Calu3 (cell line): Measurements from ENCODE around the gene P2RY14. TPM values are rescaled to one million over a fixed set of nuclear protein-coding genes. Genes with fewer than 3 reads are reported as not detected.

Experiments
- BruUV-seq: library from RNA; stranded (reverse); fragments of 400-500 nt; replicated peaks from 2 replicates; lab custom pipeline; 2021; lab: Mats Ljungman, UMichigan
- CTCF ChIA-PET: fragments of 300-600 bp; sonication (Branson Sonifier 250); formaldehyde crosslinking; loops from one replicate; lab custom pipeline; 2022; ENCODE audit warnings: antibody characterized with exemption; lab: Charles Lee
- DNase-seq: peaks from one replicate; pipeline ENCODE4 v3.0.0; 2022
- H3K27ac Mint-ChIP-seq: one replicate; pipeline ENCODE4 v1.8.0; 2022; ENCODE audit warnings: mixed read lengths; ENCODE audit not compliant: unreplicated experiment
- H3K27me3 Mint-ChIP-seq: one replicate; pipeline ENCODE4 v1.8.0; 2022; ENCODE audit warnings: mixed read lengths; ENCODE audit not compliant: unreplicated experiment
- H3K36me3 Mint-ChIP-seq: one replicate; pipeline ENCODE4 v1.8.0; 2022; ENCODE audit warnings: mild to moderate bottlenecking, moderate library complexity, mixed read lengths; ENCODE audit not compliant: insufficient read depth, unreplicated experiment
- H3K4me1 Mint-ChIP-seq: one replicate; pipeline ENCODE4 v1.8.0; 2022; ENCODE audit warnings: mild to moderate bottlenecking, low read depth, mixed read lengths; ENCODE audit not compliant: unreplicated experiment
- H3K4me3 Mint-ChIP-seq: one replicate; pipeline ENCODE4 v1.8.0; 2022; ENCODE audit warnings: mild to moderate bottlenecking, low read depth, moderate library complexity, mixed read lengths; ENCODE audit not compliant: unreplicated experiment
- H3K9me3 Mint-ChIP-seq: one replicate; pipeline ENCODE4 v1.8.0; 2022; ENCODE audit warnings: low read depth, mixed read lengths; ENCODE audit not compliant: unreplicated experiment
- intact Hi-C: fragments of 100-400 bp; cut with micrococcal nuclease; formaldehyde crosslinking; loops from one replicate; pipeline ENCODE4 v1.10.0; 2022; ENCODE audit not compliant: unreplicated experiment
- total RNA-seq: library from RNA; stranded (reverse); gene quantifications from 2 replicates; pipeline ENCODE4 v1.2.3, GENCODE V29; 2022
- TF ChIP-seq, protein P1 (sequence below): fragments of 200-600 bp; IDR thresholded peaks from one replicate; pipeline ENCODE4 v1.8.0; 2022; ENCODE audit warnings: antibody characterized with exemption; ENCODE audit not compliant: unreplicated experiment

P2RY14 gene
- total RNA-seq, 1 experiment from 2014 or later, result not detected

DNA sequence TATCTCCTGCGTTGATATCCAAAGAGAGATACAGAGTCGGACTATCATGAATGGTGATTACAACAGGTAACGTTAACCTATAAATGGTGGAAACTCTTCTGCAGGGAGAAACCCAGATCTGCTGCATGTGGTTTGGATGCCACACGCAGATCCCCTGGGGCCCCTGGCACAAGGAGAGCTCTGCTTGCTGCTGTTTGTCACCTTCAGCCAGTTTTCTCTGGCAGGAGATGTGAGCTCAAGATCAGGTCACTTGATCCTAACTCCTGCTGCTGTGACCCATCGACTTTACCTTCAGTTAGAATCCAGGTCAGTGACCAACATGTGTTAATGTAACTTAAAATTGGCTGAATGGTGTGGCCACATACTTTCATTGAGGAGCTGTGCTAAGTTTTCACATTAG lies 51.5 kb downstream of the P2RY14 start:
- CTCF ChIA-PET, result interaction anchor here (1.9 kb wide), 1 partner anchor 59 kb away, joined by 7 read pairs; no protein-coding TSS in a partner anchor
- no peaks in the 10 kb centered on the region for H3K36me3 Mint-ChIP-seq
- no peaks in the 10 kb centered on the region for H3K27me3 Mint-ChIP-seq
- H3K9me3 Mint-ChIP-seq, result peaks cover 6% of the 10 kb centered on the region
- TF ChIP-seq, protein P1, sequence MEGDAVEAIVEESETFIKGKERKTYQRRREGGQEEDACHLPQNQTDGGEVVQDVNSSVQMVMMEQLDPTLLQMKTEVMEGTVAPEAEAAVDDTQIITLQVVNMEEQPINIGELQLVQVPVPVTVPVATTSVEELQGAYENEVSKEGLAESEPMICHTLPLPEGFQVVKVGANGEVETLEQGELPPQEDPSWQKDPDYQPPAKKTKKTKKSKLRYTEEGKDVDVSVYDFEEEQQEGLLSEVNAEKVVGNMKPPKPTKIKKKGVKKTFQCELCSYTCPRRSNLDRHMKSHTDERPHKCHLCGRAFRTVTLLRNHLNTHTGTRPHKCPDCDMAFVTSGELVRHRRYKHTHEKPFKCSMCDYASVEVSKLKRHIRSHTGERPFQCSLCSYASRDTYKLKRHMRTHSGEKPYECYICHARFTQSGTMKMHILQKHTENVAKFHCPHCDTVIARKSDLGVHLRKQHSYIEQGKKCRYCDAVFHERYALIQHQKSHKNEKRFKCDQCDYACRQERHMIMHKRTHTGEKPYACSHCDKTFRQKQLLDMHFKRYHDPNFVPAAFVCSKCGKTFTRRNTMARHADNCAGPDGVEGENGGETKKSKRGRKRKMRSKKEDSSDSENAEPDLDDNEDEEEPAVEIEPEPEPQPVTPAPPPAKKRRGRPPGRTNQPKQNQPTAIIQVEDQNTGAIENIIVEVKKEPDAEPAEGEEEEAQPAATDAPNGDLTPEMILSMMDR, result no peak
- no peak overlapping the region for H3K27ac Mint-ChIP-seq
- intact Hi-C loops, result loop anchor here (1.0 to 10.0 kb wide), 7 partner anchors 56 to 1248 kb away; no protein-coding TSS in a partner anchor
- DNase-seq, result no peak
- no TSS peak for BruUV-seq
- peaks cover 23% of the 10 kb centered on the region for H3K4me1 Mint-ChIP-seq
- no peak overlapping the region for H3K4me3 Mint-ChIP-seq

DNA sequence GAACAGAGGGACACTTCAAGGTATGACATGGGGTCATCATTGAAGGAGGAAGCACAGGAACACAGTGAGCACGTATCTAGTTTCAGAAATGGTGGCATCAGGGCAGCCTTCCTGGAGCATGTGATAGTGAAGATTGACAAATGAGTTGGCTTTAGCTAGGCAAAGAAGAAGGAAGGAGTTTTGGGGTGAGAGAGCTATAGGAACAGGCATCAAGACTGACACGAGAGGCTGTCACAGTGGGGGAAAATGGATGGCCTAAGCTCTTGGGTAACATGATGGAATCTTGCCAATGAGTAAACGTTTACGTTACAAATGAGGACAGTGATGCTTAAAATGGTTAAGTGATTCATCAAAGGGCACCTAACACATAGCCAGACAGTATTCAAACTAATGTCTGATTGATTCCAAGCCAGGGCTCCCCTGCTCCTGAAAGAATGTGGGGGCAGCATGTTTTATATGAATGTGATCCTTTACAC lies 52.2 kb downstream of the P2RY14 start:
- intact Hi-C loops, result loop anchor here (5.0 to 10.0 kb wide), 5 partner anchors 141 to 1249 kb away; no protein-coding TSS in a partner anchor
- no peak overlapping the region for H3K4me3 Mint-ChIP-seq
- TF ChIP-seq, protein P1, result no peak
- no peak for DNase-seq
- H3K27me3 Mint-ChIP-seq, result no peaks in the 10 kb centered on the region
- CTCF ChIA-PET, result interaction anchor here (0.7 kb wide), 1 partner anchor 141 kb away, joined by 4 read pairs; no protein-coding TSS in a partner anchor
- BruUV-seq, result no TSS peak
- peaks cover 6% of the 10 kb centered on the region for H3K9me3 Mint-ChIP-seq
- H3K27ac Mint-ChIP-seq, result no peak overlapping the region
- peaks cover 23% of the 10 kb centered on the region for H3K4me1 Mint-ChIP-seq
- H3K36me3 Mint-ChIP-seq, result no peaks in the 10 kb centered on the region

DNA sequence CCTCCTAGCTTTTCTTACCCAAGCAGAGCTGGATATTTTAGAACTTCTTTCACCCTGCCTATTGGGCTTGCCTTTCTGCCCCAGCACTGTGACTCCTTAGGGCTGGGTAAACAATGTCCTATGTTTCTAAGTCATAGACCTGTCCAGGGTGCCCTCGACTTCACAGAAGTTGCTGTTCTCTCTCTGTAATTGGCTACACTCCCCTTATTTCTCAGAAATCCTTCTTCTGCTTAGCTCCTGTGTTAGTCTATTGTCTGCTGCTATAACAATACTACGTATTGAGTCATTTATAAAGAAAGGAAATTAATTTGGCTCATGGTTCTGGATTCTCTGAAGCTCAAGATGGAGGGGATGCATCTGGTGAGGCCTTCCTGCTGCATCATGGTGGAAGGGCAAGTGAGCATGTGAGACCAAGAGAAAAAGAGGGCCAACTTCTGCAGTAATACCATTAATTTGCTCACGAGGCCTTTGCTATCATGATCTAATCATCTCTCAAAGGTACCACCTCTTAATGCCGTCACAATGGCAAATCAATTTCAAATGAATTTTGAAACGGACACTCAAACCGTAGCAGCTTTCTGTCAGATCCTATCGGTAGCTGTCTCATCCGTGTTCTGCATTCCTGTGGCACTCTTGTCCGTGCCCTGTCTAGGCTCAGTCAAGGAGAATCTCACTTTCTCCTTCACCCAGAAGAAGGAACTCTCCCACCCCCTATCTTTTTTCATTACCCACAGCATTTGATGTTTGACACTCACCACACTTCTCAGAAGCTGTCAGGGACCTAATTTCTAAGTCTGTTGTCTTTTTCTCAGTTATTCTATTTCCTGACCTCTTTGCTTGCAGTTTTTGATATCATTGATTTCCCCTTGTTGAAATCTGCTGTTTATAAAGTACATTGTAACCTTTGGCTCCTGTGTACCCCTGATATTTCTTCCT lies 53.0 kb downstream of the P2RY14 start:
- TF ChIP-seq, protein P1, result no peak
- Mint-ChIP-seq H3K9me3 (peaks cover 12% of the 10 kb centered on the region), H3K27me3 (no peaks in the 10 kb centered on the region), H3K36me3 (no peaks in the 10 kb centered on the region), H3K4me3 (no peak overlapping the region), H3K27ac (no peak overlapping the region), H3K4me1 (peaks cover 23% of the 10 kb centered on the region)
- CTCF ChIA-PET, result no interaction called here
- DNase-seq, result no peak
- intact Hi-C loops, result loop anchor here (5.0 to 10.0 kb wide), 5 partner anchors 142 to 1249 kb away; no protein-coding TSS in a partner anchor
- BruUV-seq, result no TSS peak

DNA sequence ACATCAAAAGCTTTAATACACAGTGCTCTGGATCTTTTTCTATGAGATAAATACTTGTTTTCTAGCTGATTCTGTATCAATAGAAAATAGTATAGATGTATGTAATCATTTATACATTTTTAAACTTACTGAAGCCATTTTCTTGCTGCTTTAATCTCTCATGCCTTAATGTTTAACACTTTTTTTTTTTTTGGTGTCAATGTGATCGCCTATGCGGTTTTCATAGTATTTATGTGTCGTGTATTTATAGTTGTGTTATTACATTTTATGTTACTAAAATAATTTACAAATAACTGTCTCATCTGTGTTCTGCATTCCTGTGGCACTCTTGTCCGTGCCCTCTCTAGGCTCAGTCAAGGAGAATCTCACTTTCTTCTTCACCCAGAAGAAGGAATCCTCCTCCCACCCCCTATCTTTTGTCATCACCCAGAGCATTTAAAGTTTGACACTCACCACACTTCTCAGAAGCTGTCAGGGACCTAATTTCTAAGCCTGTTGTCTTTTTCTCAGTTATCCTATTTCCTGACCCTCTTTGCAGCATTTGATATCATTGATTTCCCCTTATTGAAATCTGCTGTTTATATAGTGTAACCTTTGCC lies 54.0 kb downstream of the P2RY14 start:
- intact Hi-C loops, result loop anchor here (10.0 kb wide), 1 partner anchor 1250 kb away; no protein-coding TSS in a partner anchor
- Mint-ChIP-seq H3K4me3 (no peak overlapping the region), H3K9me3 (peaks cover 12% of the 10 kb centered on the region), H3K36me3 (no peaks in the 10 kb centered on the region), H3K27me3 (no peaks in the 10 kb centered on the region), H3K27ac (no peak overlapping the region), H3K4me1 (peaks cover 27% of the 10 kb centered on the region)
- TF ChIP-seq, protein P1, result no peak
- DNase-seq, result no peak
- no TSS peak for BruUV-seq
- CTCF ChIA-PET, result interaction anchor here (0.6 to 0.7 kb wide), 2 partner anchors 25 to 1035 kb away, joined by 3 read pairs; no protein-coding TSS in a partner anchor
